ENCODE results near the gene WNK4. TPM values are rescaled to one million over a fixed set of nuclear protein-coding genes. Genes with fewer than 3 reads are reported as not detected.

Gene WNK4
- total RNA-seq, 1 donor from 2014 or later: 0.16 TPM

DNA sequence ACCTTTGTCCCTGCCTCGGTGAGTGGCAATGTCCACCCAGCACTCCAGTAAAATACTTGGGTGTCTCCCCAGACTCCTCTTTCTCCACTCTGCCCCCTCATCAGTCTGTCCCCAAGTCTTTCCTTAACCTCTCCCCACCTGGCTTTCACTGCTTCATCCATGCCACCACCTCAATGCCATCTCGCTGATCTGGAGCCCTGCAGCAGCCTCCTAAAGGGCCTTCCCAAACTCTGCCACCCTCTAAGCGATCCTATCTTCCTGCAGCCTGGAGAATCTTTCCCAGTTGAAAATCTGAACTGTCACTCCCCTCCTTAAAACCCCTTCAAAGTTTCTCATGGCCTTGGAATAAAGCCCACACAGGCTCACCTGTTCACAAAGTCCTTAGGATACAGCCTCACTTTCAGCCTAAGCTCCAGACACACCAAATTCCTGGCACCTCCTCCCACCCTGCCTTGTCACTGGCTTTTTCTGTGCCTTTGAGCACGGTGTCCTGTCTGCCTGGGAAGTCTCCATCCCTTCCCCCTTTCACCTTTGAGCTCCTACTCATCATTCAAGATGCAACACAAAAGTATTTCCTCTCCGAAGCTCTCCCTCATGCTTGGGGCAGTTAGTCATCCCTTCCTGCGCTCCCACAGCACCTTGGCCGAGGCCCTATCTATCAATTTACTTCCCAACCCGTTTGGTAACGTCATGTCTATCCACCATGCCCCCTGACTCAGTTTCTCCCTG, 2.8 kb downstream of the WNK4 start:
- Mint-ChIP-seq H3K36me3 (ENCODE audit: unreplicated experiment) (peaks cover 7% of the 10 kb centered on the region), H3K9me3 (ENCODE audit: unreplicated experiment) (no peaks in the 10 kb centered on the region), H3K4me1 (ENCODE audit: unreplicated experiment) (peaks cover 13% of the 10 kb centered on the region), H3K4me3 (ENCODE audit: unreplicated experiment) (no peak overlapping the region), H3K27ac (ENCODE audit: unreplicated experiment) (peak overlapping the region; percentile 11), H3K27me3 (ENCODE audit: unreplicated experiment) (peaks cover 16% of the 10 kb centered on the region)
- TF ChIP-seq, protein P1, sequence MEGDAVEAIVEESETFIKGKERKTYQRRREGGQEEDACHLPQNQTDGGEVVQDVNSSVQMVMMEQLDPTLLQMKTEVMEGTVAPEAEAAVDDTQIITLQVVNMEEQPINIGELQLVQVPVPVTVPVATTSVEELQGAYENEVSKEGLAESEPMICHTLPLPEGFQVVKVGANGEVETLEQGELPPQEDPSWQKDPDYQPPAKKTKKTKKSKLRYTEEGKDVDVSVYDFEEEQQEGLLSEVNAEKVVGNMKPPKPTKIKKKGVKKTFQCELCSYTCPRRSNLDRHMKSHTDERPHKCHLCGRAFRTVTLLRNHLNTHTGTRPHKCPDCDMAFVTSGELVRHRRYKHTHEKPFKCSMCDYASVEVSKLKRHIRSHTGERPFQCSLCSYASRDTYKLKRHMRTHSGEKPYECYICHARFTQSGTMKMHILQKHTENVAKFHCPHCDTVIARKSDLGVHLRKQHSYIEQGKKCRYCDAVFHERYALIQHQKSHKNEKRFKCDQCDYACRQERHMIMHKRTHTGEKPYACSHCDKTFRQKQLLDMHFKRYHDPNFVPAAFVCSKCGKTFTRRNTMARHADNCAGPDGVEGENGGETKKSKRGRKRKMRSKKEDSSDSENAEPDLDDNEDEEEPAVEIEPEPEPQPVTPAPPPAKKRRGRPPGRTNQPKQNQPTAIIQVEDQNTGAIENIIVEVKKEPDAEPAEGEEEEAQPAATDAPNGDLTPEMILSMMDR (IDR thresholded peaks at IDR 0.05): no peak
- DNase-seq (ENCODE audit: extremely low spot score, unreplicated experiment): no peak

DNA sequence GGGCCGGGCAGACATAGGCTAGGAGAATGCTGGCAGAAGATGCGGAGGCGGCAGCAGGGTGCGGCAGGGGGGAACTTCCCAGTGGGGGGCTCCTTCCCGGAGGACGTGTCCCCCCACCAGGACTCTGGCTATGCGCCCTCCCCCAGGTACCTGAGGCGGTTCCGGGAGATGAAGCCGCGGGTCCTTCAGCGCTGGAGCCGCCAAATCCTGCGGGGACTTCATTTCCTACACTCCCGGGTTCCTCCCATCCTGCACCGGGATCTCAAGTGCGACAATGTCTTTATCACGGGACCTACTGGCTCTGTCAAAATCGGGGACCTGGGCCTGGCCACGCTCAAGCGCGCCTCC, 3.4 kb downstream of the WNK4 start:
- Mint-ChIP-seq H3K36me3 (ENCODE audit: unreplicated experiment) (peaks cover 3% of the 10 kb centered on the region), H3K27ac (ENCODE audit: unreplicated experiment) (no peak overlapping the region), H3K27me3 (ENCODE audit: unreplicated experiment) (peaks cover 16% of the 10 kb centered on the region), H3K9me3 (ENCODE audit: unreplicated experiment) (no peaks in the 10 kb centered on the region), H3K4me1 (ENCODE audit: unreplicated experiment) (peaks cover 13% of the 10 kb centered on the region), H3K4me3 (ENCODE audit: unreplicated experiment) (no peak overlapping the region)
- DNase-seq (ENCODE audit: extremely low spot score, unreplicated experiment): no peak
- TF ChIP-seq, protein P1 (IDR thresholded peaks at IDR 0.05): no peak

DNA sequence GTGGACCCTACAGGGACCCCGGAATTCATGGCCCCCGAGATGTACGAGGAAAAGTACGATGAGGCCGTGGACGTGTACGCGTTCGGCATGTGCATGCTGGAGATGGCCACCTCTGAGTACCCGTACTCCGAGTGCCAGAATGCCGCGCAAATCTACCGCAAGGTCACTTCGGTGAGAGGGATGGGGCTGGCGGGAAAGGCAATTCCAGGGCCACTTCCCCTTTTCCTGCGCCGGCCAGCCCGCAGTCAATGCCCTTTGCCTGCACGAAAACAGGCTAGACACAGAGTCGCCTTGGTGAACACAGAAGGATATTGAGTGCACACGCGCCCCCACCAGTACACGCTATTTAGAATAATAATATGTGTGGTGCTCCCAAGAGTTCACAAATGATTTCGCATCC, 4.0 kb downstream of the WNK4 start:
- TF ChIP-seq, protein P1 (IDR thresholded peaks at IDR 0.05): no peak
- Mint-ChIP-seq H3K9me3 (ENCODE audit: unreplicated experiment) (no peaks in the 10 kb centered on the region), H3K36me3 (ENCODE audit: unreplicated experiment) (no peaks in the 10 kb centered on the region), H3K4me3 (ENCODE audit: unreplicated experiment) (no peak overlapping the region), H3K27ac (ENCODE audit: unreplicated experiment) (no peak overlapping the region), H3K27me3 (ENCODE audit: unreplicated experiment) (peaks cover 16% of the 10 kb centered on the region), H3K4me1 (ENCODE audit: unreplicated experiment) (peaks cover 13% of the 10 kb centered on the region)
- DNase-seq (ENCODE audit: extremely low spot score, unreplicated experiment): no peak

DNA sequence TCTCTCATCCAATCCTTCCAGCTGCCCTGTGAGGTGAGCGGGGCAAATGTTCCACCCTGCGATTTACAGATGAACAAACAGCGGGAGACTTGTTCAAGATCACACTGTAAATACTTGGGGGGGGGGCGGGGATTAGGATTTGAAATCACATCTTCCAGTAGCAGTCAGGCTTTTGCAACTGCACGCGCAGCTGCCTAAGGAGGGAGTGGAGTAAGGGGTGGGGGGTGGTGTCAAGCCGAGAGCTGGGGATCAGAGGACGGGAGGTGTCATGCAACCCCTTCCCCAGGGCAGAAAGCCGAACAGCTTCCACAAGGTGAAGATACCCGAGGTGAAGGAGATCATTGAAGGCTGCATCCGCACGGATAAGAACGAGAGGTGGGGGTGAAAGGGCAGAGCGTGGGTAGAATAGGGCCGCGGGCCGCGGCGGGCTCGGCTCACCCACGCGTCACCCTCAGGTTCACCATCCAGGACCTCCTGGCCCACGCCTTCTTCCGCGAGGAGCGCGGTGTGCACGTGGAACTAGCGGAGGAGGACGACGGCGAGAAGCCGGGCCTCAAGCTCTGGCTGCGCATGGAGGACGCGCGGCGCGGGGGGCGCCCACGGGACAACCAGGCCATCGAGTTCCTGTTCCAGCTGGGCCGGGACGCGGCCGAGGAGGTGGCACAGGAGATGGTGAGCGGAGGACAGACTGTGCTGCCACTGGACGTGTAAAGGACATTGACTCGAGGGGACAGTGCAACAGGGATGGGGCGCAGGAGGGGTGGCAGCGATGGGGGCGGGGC, 4.6 kb downstream of the WNK4 start:
- TF ChIP-seq, protein P1 (IDR thresholded peaks at IDR 0.05): no peak
- no peaks in the 10 kb centered on the region for H3K9me3 Mint-ChIP-seq (ENCODE audit: unreplicated experiment)
- peaks cover 7% of the 10 kb centered on the region for H3K4me1 Mint-ChIP-seq (ENCODE audit: unreplicated experiment)
- no peaks in the 10 kb centered on the region for H3K36me3 Mint-ChIP-seq (ENCODE audit: unreplicated experiment)
- DNase-seq (ENCODE audit: extremely low spot score, unreplicated experiment): no peak
- no peak overlapping the region for H3K4me3 Mint-ChIP-seq (ENCODE audit: unreplicated experiment)
- H3K27ac Mint-ChIP-seq (ENCODE audit: unreplicated experiment): no peak overlapping the region
- peaks cover 16% of the 10 kb centered on the region for H3K27me3 Mint-ChIP-seq (ENCODE audit: unreplicated experiment)

DNA sequence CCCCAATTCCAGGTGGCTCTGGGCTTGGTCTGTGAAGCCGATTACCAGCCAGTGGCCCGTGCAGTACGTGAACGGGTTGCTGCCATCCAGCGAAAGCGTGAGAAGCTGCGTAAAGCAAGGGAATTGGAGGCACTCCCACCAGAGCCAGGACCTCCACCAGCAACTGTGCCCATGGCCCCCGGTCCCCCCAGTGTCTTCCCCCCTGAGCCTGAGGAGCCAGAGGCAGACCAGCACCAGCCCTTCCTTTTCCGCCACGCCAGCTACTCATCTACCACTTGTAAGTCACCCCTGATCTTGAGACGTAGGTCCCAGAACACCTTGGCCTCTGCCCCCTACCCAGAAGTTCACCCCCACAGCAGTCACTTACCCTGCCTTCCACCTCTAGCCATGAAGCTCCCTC, 6.9 kb downstream of the WNK4 start:
- H3K4me3 Mint-ChIP-seq (ENCODE audit: unreplicated experiment): no peak overlapping the region
- H3K4me1 Mint-ChIP-seq (ENCODE audit: unreplicated experiment): no peaks in the 10 kb centered on the region
- H3K9me3 Mint-ChIP-seq (ENCODE audit: unreplicated experiment): no peaks in the 10 kb centered on the region
- no peaks in the 10 kb centered on the region for H3K36me3 Mint-ChIP-seq (ENCODE audit: unreplicated experiment)
- no peak overlapping the region for H3K27ac Mint-ChIP-seq (ENCODE audit: unreplicated experiment)
- TF ChIP-seq, protein P1 (IDR thresholded peaks at IDR 0.05): no peak
- peaks cover 8% of the 10 kb centered on the region for H3K27me3 Mint-ChIP-seq (ENCODE audit: unreplicated experiment)
- no peak for DNase-seq (ENCODE audit: extremely low spot score, unreplicated experiment)
